HG03521 (cell line): ENCODE measurements around the gene PLD1.
"Not testable (repeated sequence)": the region's sequence is repeated elsewhere in the genome, so short reads cannot be mapped to it uniquely, and the experiment has no call there.

ENCODE experiments used
- ATAC-seq: cut with Tn5 transposase; IDR thresholded peaks from one replicate; pipeline ENCODE4 v1.9.1; 2021; ENCODE audit warnings: mild to moderate bottlenecking, moderate library complexity; ENCODE audit not compliant: unreplicated experiment

The PLD1 gene

DNA sequence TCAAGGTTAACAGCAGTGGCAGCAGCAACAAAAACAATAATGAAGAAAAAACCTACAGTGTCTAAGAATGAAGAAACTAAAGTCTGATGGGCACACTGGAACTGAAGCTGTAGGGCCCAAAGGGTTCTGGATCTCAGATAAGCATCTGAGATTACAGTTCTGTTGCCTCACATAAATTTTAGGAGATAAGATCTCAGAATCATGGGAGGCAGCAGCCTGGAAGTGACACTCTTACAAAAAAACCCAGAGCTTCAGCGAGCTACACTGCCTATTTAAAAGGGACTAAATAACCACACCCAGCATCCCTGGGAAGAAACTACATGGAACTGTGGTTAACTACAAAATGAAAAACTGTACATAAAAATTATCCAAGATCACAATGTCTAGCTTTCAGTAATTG lies 61.2 kb downstream of the PLD1 start:
- no peak for ATAC-seq

DNA sequence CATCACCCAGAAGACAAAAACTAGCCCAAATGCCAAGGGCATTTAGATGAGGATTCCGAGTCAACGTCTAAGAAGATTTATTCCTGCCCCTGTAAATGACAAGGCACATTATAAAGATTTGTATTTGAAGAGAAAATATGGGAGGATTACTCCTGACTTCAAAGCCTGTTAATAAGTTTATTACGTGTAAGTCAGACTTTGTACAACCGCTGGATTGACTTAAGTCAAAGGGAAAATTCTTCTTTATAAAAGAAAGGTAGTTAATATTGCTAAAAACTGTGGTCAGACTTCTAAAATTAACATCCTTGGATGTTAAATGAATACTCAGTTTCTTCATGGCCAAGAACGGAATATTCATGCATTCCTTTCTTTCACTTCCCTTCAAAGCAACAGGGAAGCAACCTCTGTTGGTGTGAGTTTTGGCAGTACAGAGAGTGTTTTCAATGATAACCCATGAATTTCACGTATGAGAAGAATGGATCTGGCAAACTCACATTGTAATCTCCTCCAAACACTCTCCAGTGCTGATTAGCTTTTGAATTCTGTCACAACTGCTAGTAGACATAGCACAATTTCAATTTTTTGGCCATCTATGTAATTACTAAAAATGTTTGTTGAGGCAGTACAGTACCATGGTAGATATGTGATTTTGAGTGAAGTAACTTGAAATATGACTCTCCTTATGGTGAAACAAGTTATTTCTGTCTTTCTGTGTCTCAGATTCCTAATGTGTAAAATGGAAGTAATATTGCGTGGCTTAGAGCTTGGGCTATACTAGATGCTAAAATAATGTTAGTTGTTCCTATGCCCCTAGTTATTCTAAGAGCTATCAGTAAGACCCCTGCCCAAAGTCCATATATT lies 62.0 kb downstream of the PLD1 start:
- no peak for ATAC-seq

DNA sequence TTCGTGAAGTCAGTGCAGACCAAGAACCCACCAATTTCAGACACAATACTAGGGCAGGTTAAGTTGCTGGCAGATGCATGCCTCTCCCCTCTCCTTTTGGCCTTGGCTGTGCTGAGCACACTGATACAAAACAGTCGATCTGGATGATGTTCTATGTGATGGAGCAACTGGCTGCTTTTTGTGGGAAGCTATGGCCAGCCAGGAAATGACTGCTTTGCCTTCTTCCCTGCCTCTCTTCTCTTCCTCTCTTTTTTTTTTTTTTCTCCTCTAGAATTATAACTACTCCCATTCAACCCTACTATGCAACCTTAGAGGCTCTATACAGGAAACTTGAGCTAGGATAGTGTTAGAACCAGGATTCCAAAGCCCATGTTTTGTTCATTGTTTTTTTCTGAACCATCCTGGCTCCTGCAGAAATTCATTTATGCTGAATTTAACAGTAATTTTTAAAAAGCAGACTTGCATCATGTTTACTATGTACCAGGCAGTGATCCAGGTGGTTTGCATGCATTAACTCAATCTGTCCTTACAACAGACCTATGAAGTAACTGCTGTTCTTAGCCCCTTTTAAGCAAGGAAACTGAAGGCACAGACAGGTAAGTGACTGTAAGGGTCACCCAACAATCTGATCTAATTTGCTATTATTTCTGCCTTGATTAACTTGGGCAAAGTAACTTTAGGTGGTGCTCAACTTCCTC lies 62.9 kb downstream of the PLD1 start:
- no peak for ATAC-seq

DNA sequence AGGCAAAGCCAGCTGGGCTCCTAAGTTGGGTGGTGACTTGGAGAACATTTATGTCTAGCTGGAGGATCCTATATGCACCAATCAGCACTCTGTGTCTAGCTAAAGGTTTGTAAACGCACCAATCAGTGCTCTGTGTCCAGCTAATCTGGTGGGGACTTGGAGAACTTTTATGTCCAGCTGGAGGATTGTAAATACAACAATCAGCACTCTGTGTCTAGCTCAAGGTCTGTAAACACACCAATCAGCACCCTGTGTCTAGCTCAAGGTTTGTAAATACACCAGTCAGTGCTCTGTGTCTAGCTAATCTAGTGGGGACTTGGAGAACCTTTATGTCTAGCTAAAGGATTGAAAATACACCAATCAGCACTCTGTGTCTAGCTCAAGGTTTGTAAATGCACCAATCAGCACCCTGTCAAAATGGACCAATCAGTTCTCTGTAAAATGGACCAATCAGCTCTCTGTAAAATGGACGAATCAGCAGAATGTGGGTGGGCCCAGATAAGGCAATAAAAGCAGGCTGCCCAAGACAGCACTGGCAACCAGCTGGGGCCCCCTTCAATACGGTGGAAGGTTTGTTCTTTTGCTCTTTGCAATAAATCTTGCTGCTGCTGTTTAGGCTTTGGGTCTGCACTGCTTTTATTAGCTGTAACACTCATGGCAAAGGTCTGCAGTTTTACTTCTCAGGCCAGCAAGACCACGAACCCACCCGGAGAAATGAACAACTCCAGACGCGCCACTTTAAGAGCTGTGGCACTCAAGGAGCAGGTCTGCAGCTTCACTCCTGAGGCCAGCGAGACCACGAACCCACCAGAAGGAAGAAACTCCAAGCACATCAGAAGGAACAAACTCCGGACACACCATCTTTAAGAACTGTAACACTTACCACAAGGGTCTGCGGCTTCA lies 63.7 kb downstream of the PLD1 start:
- ATAC-seq, result not testable (repeated sequence)

DNA sequence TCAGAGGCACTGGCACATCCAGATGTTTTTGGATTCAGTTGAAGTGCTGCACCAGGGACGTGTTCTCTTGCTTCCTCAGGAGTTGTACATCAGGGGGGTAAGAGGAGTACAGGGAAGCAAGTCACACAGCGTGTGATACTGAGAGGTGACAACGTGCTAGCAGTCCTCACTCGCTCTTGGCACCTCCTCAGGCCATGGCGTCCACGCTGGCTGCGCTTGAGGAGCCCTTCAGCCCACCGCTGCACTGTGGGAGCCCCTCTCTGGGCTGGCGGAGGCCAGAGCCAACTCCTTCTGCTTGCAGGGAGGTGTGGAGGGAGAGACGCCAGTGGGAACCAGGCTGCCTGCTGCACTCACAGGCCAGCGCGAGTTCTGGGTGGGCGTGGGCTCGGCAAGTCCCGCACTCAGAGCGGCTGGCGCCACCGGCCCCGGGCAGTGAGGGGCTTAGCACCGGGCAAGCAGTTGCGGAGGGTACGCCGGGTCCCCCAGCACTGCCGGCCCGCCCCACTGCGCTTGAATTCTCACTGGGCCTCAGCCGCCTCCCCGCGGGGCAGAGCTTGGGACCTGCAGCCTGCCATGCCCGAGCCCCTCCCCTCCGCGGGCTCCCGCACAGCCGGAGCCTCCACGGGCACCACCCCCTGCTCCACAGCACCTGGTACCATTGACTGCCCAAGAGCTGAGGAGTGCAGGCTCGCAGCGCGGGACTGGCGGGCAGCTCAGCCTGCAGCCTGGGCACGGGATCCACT lies 64.5 kb downstream of the PLD1 start:
- ATAC-seq, result no peak

DNA sequence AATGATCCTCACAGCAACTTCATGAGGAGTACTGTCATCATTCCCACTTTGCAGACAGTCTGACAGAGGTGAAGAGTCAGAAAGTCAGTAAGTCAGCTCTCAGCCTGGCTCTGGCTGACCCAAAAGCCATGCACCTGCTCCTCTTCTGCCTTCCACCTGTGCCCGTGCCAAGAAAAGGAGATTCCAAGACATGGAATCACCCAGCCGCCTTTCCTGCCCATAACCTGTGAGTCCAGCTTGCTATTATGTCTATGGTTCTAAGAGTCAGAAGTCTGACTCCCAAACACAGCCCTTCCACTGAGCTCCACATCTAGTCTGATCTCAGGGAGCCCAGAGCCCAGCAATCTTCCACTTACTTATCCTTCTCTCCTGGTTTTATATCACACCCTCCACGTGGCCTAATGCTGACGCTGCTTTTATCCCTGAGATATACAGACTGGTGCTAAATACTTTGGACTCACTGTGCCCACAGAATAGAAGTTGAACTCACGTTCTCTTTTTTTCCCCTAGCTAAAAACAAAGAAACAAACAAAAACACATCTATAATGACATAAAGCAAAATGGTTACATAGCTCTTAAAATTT lies 66.0 kb downstream of the PLD1 start:
- no peak for ATAC-seq

DNA sequence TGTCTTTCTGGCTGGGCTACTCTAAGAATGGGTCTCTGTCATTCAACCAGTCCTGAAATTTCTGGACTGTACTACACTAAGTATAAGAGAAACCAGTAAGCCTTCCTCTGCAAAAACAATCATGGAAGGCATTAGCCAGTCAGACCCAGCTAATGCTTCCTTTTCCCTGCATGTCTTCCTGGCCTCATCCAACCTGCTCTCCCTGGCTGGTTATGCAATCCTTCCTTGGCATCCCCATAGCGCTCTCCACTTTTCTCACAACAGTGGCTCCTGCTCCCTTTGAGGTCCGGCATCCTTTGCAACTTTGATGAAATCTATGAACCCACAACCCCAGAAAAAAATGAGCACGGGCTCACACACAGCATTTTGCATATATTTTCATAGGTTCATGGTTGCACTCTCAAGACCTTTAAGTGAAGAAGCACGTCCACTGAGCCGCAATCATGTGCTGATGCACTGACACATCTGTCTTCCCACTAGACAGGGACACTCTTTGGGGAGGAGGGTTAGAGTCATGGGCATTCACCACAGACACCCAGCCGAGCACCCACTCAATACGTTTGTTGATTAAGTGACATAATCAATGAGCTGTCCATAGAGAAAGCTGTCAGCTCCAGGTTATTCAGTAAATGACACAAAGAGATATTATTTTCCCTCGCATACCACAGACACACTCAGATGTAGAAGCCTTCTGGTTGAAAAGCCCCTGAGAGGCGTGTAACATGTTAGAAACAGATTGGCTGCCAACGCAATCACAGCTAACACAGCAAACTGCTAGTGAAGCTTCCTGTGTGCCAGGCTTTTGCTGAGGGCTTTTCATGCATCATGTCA lies 66.7 kb downstream of the PLD1 start:
- ATAC-seq, result no peak

DNA sequence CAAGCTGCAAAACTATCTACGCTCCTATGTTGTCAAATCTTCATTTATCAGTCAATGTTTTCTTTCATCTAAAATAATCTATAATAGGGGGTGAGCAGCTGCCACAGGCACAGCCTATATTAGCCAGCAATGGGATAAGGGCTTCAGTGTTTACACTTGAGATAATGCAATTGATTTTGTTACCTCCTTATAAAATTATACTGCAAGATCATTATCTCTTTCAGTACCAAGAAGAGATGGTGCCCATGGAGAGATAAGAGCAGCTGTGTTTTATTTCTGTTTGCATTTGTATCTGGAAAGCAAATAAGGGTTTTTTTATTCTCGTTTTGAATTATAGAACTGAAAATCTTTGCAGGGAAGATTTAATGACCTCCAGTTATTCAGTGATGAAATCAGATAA lies 68.9 kb downstream of the PLD1 start:
- ATAC-seq, result no peak

DNA sequence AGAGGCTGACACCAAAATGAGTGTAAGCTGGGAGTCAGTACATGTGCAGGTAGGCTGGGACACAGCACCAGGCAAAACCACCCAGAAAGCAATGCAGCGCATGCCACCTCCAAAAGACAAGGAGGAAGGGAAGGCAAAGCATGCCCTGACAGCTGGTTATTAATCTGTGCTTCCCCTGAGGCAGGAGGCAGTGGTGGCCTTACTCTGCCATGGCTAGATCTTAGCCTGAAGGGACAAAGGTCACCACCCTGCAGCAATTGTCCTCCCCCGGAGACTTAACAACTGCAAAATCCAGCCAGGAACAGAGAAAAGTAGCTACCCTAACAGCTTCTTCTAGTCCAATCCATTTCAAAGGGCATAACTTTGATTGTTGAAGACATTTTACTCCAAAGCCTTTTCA lies 73.7 kb downstream of the PLD1 start:
- ATAC-seq, result no peak

DNA sequence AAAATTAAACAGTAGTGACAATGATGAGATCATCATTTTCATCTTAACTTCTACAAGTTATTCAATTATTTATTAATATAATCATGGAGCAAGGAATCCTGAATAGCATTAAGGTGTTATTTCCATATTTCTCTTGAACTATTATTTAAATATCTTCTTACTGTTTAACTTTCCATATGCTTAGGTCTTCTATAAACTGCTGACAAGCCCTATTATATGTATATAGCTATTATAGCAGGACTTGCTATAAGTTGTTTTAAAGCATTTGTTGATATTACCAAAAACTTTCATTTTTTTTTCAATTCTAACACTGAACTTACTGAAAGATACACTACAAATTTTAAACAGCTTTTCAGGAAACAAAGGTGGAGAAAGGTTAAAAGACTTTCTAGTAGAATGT lies 76.7 kb downstream of the PLD1 start:
- ATAC-seq, result no peak

DNA sequence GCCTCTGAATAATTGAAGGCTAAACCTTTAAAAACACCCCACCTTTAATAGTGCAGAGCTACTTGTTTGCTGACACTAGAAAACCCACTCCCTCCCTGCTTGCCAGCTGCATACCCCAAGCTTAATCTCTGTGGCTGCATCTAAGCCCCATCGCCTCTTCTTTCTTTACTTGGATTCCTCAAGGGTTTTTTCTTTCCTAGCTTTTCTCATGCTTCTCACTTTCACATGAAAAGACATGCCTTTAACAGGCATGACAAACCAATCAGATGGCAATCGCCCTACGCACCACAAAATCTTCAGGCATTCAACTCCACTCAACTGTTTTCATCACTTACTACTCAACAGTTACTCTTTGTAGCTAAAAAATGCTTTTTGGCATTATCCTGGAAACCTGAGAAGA lies 77.5 kb downstream of the PLD1 start:
- no peak for ATAC-seq

DNA sequence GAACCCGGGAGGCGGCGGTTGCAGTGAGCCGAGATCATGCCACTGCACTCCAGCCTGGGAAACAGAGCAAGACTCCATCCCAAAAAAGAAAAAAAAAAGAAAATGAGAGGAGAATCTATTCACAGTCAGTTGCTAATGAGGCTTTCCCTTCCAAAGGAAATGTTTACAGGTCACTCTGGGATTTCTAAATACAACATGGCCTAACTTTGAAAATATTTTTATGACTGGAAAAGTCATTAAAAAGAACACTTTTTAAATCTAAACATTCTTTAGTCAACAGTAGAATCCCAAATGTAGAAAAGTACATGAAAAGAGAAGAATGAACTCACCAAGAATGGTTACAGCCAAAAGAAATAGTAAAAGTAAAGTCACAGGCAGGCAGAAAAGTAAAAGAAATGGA lies 78.6 kb downstream of the PLD1 start:
- ATAC-seq, result no peak

DNA sequence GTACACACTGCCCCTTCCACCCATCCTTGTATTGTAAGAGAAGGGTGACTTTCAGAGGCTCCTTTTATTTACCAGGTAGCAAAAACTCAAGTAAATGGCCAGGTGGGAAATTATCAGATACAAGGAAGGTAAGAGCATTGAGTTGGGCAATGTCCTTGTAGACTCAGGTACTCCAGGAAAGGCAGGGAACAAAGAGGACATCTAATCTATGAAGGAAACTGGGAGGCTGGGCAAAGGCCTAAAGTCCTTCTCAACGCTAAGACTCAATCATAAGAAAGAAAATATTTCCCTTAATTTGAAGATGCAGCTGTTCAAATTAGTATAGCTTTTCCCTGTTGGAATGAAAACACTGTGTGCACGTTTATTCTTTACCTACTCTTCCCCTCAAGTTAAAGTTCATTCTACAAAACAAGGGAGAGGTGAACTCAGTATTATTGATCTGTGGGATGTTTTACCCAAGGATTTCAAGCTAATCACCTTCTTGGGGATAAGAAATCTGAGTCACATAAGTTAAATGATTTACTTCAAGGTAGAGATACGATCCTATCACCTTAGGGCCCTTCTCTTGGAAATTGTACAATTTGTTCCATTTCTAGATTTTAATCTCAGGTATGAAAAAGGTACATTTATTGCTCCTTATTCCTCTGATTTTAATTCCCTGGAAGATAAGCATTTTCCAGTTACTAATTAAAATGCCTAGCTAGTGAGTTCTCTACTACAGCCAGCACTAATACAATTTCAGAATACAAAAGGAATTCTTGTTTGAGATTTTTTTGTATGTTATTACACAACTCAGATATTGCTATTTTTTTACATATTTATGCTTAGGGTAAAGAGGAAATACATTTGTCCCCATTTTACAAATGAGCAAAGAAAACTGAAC lies 80.6 kb downstream of the PLD1 start:
- ATAC-seq, result no peak

DNA sequence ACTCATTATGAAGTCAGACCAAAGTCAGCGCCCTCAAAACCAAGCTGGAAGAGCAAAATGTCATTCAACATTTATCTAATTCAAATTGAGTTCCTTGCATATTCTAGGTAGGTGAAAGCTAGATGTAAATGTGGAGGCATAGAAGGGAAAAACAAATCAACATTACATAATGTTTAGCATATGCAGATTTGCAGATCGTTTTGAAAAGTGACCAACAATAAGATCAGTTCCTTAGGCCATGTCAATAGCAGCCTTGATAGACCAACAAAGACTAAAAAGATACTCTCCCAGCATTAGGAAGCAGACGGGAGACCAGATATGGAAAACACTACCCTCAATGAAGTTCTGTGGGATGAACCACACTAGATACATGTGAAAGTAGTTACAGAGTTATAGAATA lies 83.0 kb downstream of the PLD1 start:
- no peak for ATAC-seq

DNA sequence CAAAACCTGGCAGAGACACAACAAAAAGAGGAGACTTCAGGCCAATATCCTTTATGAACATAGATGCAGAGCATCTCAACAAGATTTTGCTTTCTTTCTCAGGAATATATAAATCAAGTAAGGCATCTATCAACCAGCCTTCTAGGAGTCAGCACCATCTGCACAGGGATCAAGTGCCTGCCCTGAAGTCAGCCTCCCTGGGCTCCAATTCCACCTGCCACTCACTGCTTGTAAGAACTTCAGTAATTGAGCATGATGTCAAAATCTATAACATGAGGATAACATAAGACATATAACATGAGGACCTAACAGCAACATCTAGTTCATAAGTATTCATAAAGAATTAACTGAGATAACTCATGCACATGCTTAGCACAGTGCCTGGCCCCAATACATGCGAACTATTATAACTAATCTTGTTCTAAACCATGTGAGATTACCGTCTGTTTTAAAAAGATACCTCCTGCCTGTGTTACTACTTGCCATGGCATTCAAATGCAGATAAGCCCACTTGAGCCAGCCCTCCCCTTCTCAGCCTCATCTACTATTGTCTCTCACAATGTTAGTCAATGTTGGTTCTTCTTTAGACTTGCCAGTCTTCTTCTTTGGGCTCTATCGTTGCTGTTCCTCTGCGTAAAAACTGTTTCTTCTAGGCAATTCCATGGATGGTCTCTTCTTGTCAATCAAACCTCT lies 91.6 kb downstream of the PLD1 start:
- ATAC-seq, result no peak

DNA sequence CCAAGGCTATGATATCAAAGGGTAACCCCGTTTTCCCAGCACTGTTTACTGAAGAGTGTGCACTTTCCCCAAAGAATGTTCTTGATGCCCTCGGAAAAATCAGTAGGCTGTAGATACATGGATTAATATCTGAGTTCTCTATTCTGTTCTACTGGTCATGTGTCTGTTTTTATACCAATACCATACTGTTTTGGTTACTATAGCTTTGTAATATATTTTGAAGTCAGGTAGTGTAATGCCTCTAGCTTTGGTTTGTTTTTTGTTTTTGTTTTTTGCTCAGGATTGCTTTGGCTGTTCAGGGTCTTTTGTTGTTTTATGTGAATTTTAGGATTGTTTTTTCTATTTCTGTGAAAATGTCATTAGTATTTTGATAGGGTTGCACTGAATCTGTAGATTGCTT lies 95.1 kb downstream of the PLD1 start:
- ATAC-seq, result no peak

DNA sequence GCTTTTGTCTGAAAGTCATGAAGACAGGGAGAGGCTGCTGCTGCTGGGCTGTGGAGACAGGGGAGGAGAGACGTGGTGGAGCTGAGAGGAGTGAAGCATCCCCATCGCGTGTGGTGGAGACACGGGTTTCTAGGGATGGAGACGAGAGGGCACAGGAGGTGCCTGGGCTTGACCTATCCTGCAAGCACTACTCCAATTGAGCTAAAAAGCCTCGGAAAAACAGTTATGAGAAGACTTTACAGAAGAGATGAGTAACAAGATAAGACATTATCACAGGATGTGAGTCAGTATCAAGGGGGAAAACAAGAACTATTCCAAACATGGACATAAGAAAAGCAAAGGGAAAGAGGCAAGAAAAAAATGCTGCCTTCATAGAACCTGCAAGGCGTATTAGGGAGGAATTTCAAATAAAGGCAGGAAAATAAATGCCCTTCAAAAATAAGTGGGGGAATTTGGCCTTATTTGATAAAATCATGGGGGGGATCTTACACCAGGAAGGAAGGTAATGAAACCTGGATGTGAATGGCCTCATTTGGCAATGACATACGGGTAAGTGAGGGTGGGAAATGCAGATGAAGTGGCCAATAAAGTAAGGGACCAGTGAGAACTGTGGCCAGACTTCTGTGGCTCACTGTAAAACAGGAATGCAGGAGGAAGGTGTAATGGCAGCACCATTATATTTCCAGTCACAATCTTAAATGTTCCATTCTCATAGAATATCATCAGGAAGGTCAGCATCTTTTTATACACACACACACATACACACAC lies 97.9 kb downstream of the PLD1 start:
- ATAC-seq, result no peak
